OCI-M2 (cell line): Measurements from ENCODE around the gene ZNF888.
"Not testable (repeated sequence)": the region's sequence is repeated elsewhere in the genome, so short reads cannot be mapped to it uniquely, and the experiment has no call there.

Experiments
- DNase-seq: peaks from one replicate; lab custom pipeline; 2025; ENCODE audit not compliant: unreplicated experiment; lab: John Stamatoyannopoulos, UW

ZNF888 gene

DNA sequence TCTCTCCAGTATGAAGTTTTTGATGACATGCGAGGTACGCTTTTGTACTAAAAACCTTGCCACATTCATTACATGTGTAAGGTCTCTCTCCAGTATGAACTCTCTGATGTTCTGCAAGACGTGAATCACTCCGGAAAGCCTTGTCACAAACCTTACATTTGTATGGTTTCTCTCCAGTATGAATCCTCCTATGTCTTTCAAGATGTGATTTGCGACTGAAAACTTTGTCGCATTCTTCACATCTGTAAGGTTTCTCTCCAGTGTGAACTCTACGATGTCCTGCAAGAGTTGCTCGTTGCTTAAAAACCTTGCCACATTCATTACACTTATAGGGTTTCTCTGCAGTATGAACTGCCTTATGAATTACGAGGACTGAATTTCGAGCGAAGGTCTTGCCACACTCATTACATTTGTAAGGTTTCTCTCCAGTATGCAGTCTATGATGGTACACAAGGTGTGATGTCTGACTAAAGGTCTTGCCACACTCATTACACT lies 42.3 kb downstream of the ZNF888 start:
- DNase-seq, result no peak

DNA sequence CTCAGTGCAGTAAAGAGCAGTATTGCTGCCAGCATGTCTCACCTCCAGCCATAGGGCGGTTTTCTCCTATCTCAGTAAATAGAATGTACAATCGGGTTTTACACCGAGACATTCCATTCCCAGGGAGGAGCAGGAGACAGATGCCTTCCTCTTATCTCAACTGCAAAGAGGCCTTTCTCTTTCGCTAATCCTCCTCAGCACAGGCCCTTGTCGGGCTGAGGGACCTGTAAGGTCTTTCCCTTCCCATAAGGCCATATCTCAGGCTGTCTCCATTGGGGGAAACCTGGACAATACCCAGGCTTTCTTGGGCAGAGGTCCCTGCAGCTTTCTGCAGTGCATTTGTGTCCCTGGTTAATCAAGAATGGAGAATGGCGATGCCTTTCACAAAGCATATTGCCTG lies 50.2 kb downstream of the ZNF888 start:
- not testable (repeated sequence) for DNase-seq

DNA sequence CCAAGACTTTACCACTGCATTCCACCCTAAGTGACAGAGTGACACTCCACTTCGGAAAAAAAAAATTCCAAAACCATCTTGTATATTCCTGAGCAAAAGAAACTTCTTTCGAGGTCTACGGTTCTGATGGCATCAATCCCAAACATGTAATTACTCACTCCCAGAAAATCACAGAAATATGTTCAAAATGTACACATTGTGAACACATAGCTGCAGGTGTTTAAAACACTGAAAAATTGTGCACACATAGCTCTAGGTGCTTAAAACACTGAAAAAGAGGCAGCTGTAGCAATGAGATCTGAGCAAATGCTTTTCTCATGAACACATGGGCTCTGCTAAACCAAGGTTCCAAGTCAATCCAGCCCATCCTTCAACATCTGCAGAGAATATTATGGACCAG lies 51.8 kb downstream of the ZNF888 start:
- no peak for DNase-seq

DNA sequence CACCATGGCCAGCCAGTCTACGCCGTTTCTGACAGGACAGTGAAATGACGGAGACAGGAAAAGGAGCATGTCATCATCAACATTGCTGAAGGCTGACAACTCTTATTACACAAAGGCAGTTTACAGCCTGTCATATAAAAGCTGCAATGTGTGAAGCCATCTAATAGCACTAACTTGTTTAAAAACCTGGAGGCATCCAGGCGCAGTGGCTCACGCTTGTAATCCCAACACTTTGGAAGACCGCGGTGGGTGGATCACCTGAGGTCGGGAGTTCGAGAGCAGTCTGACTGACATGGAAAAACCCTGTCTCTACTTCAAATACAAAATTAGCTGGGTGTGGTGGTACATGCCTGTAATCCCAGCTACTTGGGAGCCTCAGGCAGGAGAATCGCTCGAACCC lies 55.2 kb downstream of the ZNF888 start:
- not testable (repeated sequence) for DNase-seq

DNA sequence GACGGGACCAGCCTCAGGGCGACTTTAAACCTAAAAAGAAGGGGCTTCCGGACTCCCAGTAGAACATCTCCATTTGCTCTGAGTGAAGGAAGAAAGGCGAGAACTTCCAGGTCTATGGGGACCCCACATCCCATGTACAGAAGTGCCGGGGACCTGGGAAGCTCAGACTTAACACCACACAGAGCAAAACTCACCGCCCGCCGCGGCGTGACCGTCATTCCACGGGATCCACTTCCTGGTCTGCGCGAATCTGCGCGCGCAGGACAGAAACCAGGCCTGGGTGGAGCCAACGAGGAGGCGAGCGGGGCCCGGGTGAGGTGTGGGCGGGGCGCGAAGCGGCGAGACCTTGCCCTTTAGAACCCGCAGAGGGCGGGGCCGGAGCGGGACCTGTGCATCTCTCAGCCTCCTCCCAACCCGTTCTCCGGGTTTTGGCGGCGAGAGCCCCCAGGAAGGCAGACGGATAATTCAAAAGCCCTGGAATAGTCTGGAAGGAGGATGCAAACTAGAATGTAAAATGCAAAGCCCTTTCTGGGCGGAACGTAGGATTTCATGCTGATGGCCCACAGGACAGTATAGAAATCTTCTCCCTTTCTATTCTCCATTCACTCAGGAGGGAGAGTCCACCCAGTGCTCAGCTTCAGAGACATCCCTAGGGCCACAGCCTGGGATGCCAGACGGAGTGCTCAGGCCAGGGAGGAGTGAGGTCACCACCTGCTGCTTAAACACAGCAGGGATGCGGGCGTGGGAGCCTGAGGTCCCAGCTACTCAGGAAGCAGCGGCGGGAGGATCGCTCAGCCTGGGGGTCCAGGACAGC lies 65.6 kb downstream of the ZNF888 start, which contains the start of gene ZNF468:
TSS of gene ZNF468 (minus strand) at position 242 of the 814 bp plus-strand sequence. CDS start 3,347 bp downstream, outside the sequence.
- DNase-seq, result not testable (repeated sequence)

DNA sequence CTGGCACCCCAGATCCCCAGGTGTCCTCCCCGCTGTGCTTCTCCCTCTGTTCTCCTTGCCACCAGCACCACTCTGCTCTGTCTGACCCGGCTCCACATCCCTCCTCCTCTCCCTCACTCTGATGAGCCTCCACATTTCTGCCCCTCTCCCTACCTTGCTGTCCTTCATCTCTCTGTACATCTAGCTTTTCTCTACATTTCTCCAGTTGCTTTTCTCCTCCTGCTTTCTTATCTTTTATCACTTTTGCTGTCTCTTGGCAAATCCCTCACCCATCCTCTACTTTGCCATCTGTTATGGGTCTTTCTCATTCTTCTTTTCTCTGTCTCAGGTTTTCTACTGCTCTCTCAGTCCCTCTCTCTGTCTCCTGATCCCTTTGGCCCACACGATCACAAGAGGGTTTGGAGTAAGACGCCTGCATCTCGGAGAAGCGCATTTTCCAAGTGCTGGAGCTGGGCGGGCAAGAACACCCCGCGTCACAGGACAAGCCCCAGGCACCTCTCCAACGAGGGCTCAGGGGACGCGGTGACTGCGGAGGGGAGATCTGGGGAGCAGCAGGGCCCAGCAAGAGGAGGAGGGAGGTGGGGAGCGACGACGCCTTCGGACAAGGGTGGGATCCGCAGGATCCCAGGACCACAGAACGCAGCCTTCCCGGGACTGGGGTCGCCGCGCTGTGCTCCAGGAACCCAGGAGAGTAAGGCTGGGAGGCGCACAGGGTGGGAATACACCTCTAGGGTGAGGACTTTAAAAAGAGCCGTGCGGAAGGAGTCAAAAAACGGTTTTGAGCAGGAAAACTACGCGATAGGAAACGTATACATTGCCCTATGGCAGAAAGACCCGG lies 66.5 kb downstream of the ZNF888 start:
- not testable (repeated sequence) for DNase-seq
